ENCODE data around the gene SNX9.

- TF ChIP-seq EP300 (IDR thresholded peaks at IDR 0.05) = no peak
- TF ChIP-seq POLR2A (IDR thresholded peaks at IDR 0.05) = no peak
These were observed 31.0 kb downstream of the SNX9 start for GRCh38 chr6:157853902-157854502.
